HG03521 (cell line): ENCODE data around the gene GRIP1.

Experiments
- ATAC-seq: cut with Tn5 transposase; IDR thresholded peaks from one replicate; pipeline ENCODE4 v1.9.1; 2021; ENCODE audit warnings: mild to moderate bottlenecking, moderate library complexity; ENCODE audit not compliant: unreplicated experiment

GRIP1 gene

GRCh38 chr12:66678338-66679275, at the start of gene GRIP1:
Gene GRIP1, minus strand, starts transcription at chr12:66679076. Its CDS starts 172 bp downstream, at chr12:66678904.
- no peak for ATAC-seq

GRCh38 chr12:66726556-66726955, 47.7 kb upstream of the GRIP1 start:
- no peak for ATAC-seq

GRCh38 chr12:66725031-66725430, 46.2 kb upstream of the GRIP1 start:
- ATAC-seq: no peak

GRCh38 chr12:66724616-66725015, 45.7 kb upstream of the GRIP1 start:
- ATAC-seq: no peak

- ATAC-seq: no peak
Observed at GRCh38 chr12:66724026-66724425, 45.1 kb upstream of the GRIP1 start.

- ATAC-seq: no peak
Observed at GRCh38 chr12:66719862-66720261, 41.0 kb upstream of the GRIP1 start.

GRCh38 chr12:66717036-66717673, 38.3 kb upstream of the GRIP1 start:
- no peak for ATAC-seq

GRCh38 chr12:66716522-66716921, 37.6 kb upstream of the GRIP1 start:
- ATAC-seq: no peak

- no peak for ATAC-seq
Observed at GRCh38 chr12:66714709-66715108, 35.8 kb upstream of the GRIP1 start.

- ATAC-seq: no peak
Observed at GRCh38 chr12:66713984-66714383, 35.1 kb upstream of the GRIP1 start.

GRCh38 chr12:66709893-66710292, 31.0 kb upstream of the GRIP1 start:
- ATAC-seq: no peak

GRCh38 chr12:66709457-66709773, 30.5 kb upstream of the GRIP1 start:
- ATAC-seq: no peak

GRCh38 chr12:66708704-66709456, 30.0 kb upstream of the GRIP1 start:
- no peak for ATAC-seq

- ATAC-seq: no peak
Observed at GRCh38 chr12:66707002-66707697, 28.3 kb upstream of the GRIP1 start.

- ATAC-seq: no peak
Observed at GRCh38 chr12:66699738-66700482, 21.0 kb upstream of the GRIP1 start.

- no peak for ATAC-seq
Observed at GRCh38 chr12:66698558-66698957, 19.7 kb upstream of the GRIP1 start.

GRCh38 chr12:66697404-66697803, 18.5 kb upstream of the GRIP1 start:
- ATAC-seq: no peak

GRCh38 chr12:66694666-66695613, 16.1 kb upstream of the GRIP1 start:
- no peak for ATAC-seq

GRCh38 chr12:66693901-66694513, 15.1 kb upstream of the GRIP1 start:
- ATAC-seq: peak; percentile 86
